HuH-7 (cell line): ENCODE data around the gene KLK1.
"Not testable (repeated sequence)": the region's sequence is repeated elsewhere in the genome, so short reads cannot be mapped to it uniquely, and the experiment has no call there.

Source experiments
- DNase-seq: peaks from one replicate; pipeline ENCODE4 v3.0.0; 2011; ENCODE audit warnings: low spot score

Gene KLK1

GRCh38 chr19:50812474-50812873 is 11.1 kb downstream of the KLK1 start:
- DNase-seq, result no peak

DNA sequence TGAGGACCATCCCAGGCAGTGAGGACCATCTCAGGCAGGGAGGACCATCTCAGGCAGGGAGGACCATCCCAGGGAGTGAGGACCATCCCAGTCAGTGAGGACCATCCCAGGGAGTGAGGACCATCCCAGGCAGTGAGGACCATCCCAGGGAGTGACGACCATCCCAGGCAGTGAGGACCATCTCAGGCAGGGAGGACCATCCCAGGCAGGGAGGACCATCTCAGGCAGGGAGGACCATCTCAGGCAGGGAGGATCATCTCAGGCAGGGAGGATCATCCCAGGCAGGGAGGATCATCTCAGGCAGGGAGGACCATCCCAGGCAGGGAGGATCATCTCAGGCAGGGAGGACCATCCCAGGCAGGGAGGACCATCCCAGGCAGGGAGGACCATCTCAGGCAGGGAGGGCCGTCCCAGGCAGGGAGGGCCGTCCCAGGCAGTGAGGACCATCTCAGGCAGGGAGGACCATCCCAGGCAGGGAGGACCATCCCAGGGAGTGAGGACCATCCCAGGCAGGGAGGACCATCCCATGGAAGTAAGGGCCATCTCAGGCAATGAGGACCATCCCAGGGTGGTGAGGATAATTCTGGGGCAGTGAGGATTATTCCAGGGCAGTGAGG is 11.9 kb downstream of the KLK1 start:
- DNase-seq, result not testable (repeated sequence)

DNA sequence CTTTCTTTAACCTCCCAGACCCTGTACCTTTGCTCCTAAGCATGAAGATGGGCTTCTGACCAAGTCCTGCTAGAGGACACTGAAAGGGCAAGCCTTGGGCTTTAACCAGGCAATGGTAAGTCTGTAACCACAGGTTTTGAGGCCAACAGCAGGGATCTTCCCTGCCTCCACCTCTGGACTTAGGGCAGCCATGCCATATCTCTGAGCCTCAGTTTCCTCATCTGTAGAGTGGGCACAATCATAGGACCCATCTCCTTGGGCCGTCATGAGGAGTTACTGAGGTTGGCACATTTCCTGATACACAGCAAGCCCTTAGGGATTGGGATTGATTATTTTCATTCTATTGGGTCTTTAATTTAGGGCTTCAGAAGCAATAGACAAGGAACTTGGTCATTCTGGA is 14.7 kb downstream of the KLK1 start:
- no peak for DNase-seq

- peak; percentile 97 for DNase-seq
Observed at GRCh38 chr19:50804420-50805272, 18.9 kb downstream of the KLK1 start.

GRCh38 chr19:50803633-50804419 is 19.8 kb downstream of the KLK1 start:
- no peak for DNase-seq

GRCh38 chr19:50801107-50801506 is 22.5 kb downstream of the KLK1 start:
- no peak for DNase-seq

DNA sequence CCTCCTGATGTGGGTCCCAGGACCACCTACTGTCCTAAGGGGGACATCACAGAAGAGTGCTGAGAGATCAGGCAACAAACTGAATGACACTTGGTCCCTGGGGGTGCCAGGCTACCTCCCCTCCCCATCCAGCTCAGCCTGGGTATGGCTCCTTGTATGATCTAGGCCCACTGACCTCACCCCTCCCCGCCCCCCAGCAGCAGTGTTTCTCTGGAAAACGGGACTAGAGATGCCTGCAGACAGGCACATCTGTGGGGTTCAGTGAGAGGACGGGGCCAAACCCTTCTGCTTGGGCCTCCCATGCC is 24.1 kb downstream of the KLK1 start:
- DNase-seq, result no peak

GRCh38 chr19:50798659-50799546 is 24.7 kb downstream of the KLK1 start:
- no peak for DNase-seq

GRCh38 chr19:50797781-50798658 is 25.6 kb downstream of the KLK1 start:
- DNase-seq, result no peak

DNA sequence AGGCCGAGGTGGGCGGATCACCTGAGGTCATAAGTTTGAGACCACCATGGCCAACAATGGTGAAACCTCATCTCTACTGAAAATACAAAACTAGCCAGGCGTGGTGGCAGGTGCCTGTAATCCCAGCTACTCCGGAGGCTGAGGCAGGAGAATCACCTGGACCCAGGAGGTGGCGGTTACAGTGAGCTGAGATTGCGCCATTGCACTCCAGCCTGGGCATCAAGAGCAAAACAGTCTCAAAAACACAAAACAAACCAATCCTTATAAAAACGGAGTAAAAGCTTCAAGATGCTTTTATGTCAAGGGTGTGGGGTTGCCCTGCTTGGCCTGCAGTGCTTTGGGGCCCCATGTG is 26.2 kb downstream of the KLK1 start:
- no peak for DNase-seq

DNA sequence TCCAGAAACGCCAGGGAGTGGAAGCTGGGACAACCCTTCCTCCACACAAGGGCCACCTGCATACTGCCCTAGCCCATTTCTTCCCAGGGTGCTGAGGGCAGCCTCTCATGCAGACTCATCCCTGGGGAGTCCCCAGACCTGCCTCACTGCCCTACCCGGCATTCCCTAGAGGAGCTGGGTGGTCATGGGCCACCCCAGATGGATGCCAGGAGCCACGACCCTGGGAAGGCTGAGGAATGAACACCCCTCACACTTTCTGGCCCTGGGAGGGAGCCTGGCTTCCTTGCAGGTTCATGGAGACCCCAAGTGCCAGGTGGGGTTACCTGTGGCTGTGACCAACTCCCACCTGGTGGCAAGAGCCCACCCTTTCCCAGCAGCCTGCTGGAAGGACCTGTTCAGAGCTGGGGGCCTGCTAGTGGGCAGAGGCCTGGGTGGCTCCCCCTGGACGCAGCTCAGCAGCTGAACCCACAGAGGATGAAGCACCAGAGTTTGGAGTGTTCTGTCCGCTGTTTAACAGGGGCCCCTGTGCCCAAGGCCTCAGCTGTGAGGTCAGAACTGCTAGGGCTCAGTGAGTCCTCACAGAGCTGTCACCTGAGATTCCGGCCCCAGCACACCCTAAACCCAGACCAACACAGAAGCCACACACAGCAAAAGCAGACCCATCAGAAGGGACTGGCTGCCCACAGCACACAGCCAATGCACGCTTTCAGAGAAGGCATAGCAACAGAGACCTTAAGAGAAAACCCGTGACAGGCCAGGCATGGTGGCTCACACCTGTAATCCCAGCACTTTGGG is 26.8 kb downstream of the KLK1 start:
- no peak for DNase-seq

GRCh38 chr19:50796128-50796633 is 27.4 kb downstream of the KLK1 start:
- no peak for DNase-seq

- no peak for DNase-seq
Observed at GRCh38 chr19:50795664-50796073, 27.9 kb downstream of the KLK1 start.

DNA sequence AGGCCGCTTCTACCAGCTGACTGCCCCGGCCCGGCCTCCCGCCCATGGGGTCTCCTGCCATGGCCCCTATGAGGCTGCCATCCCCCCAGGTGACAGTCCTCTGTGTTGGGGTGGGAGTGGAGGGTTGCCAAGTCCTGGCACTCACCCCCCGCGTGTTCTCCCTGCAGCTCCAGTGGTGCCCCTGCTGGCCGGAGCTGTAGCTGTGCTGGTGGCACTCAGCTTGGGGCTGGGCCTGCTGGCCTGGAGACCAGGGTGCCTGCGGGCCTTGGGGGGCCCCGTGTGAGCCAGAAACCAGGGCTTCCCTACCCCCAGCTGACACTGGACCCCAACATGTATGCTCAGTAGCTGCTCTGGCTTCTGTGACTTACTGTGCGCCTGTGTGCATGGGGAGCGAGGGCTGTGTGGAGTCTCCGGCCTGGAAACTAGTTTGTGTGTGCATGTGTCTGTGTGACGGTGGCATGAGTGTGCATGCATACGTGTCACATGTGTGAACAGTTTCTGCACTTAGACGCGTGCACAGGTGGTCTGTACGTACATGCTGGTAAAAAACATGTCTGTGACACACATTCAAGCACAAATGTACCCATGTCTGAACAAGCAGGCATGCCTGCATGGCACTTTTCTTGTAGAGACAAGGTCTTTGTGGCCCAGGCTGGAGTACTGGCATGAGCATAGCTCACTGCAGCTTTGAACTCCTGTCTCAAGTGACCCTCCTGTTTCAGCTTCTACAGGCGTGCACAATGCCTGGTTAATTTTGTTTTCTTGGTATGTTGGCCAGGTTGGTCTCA is 28.5 kb downstream of the KLK1 start:
- DNase-seq, result no peak

GRCh38 chr19:50794074-50794875 is 29.3 kb downstream of the KLK1 start:
- no peak for DNase-seq

DNA sequence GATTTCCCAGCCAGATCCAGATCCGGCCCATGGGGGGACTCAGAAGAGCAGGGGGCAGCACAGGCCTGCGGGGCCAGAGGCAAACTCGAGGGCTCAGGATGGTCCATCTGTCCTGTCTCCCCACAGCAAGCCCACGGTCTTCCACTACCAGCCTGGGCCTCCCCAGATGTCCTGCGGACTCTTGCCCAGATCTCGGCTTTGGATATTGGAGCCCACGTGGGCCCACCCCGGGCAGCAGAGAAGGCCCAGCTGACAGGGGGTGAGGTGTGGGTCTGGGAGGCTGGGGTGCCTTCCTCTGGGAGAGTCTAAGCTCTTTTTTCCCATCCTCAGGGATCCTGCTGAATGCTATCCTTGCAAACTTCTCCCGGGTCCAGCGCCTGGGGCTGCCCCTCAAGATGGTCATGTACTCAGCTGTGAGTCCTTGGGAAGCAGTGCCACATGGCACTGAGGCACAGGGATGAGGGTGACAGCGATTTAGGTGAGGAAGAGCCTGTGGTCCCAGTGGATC is 30.0 kb downstream of the KLK1 start:
- no peak for DNase-seq

DNA sequence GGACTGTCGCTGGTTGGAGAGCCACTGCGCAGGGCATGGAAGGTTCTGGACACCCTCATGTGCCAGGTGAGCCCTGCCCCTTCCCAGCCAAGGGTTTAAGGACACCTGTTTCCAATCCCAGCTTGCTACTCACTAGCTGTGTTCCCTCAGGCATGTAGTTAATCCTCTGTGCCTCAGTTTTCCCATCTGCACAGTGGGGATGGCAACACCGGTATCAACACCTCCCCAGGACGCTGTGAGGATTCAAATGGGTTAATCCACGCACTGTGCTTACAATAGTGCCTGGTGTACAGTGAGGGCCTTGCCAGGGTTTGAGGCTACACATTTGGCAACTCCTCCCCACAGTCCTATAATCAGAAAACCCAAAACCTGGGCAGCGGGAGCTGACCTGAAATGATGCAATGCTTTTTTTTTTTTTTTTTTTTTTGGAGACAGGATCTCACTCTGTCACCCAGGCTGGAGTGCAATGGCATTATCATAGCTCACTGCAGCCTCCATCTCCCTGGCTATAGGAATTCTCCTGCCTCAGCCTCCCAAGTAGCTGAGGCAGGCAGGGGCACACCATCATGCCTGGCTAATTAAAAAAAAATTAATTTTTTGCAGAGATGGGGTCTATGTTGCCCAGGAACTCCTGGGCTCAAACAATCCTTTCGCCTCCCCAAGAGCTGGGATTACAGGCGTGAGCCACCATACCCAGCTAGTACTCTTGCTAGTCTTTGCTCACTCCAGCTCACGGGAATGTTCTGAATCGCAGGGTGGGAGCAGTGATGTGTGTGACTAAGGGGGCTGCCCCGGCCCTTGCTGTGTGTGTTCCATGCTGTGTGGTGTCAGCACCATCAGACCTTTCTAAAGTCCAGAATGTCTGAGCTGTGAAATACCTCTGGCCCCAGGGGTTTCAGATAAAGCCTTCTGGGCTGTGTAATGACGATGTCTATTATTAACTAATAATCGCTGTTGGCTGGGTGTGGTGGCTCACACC is 31.0 kb downstream of the KLK1 start:
- no peak for DNase-seq
